Ishikawa (cell line): ENCODE measurements around the gene CACHD1.

Experiments used
- CEBPB ChIP-seq: IDR thresholded peaks from 2 replicates; pipeline ENCODE4 v1.6.1; 2012
- EP300 ChIP-seq: IDR thresholded peaks from 2 replicates; pipeline ENCODE4 v1.6.1; 2012; ENCODE audit warnings: borderline replicate concordance
- MAX ChIP-seq: IDR thresholded peaks from 2 replicates; pipeline ENCODE4 v1.6.1; 2012
- NFIC ChIP-seq: IDR thresholded peaks from 2 replicates; pipeline ENCODE4 v1.6.1; 2012
- RAD21 ChIP-seq: IDR thresholded peaks from 2 replicates; pipeline ENCODE4 v1.6.1; 2012; ENCODE audit warnings: low read depth
- REST ChIP-seq: IDR thresholded peaks from 2 replicates; pipeline ENCODE4 v1.6.1; 2012; ENCODE audit warnings: low read depth, mild to moderate bottlenecking
- TAF1 ChIP-seq: IDR thresholded peaks from 2 replicates; pipeline ENCODE4 v1.6.1; 2012; ENCODE audit warnings: low read depth, mild to moderate bottlenecking
- YY1 ChIP-seq: IDR thresholded peaks from 2 replicates; pipeline ENCODE4 v1.6.1; 2012; ENCODE audit warnings: low read depth

- no peak for TF ChIP-seq EP300
- no peak for TF ChIP-seq REST
- TF ChIP-seq RAD21: no peak
- no peak for TF ChIP-seq YY1
- TF ChIP-seq MAX: no peak
- no peak for TF ChIP-seq NFIC
- TF ChIP-seq TAF1: no peak
- TF ChIP-seq CEBPB: no peak
Observed at GRCh38 chr1:64715186-64715585, 245.3 kb downstream of the CACHD1 start.
